Heart left ventricle (tissue), 13 donors: Measurements from ENCODE around the gene GALNT14.

Experiments
- CTCF ChIP-seq, 12 donors: fragments of 200-600 bp; sonication (generic) in 4 of 12; IDR thresholded peaks; one replicate each; pipeline versions ENCODE4 v1.5.0 to v1.8.0; 2018 to 2022; ENCODE audit warnings: antibody characterized with exemption in 12 of 12, mild to moderate bottlenecking in 5 of 12
- POLR2A ChIP-seq, 2 donors: fragments of 450-650 bp; IDR thresholded peaks; one replicate each; pipeline ENCODE4 v1.6.1; 2017; ENCODE audit warnings: antibody characterized with exemption in 2 of 2, mild to moderate bottlenecking in 2 of 2, moderate library complexity in 2 of 2
- donor health status: ischemic (EF 13 %, LVEDD 7.1; RV severe dilation, severe dysfunction).
- donor health status: DM: no; HTN: yes; CAD: no.
- donor health status: DM: no; HTN: no; CAD: no.
- donor health status: ischemic (EF 25% LVEDD 6.9; RV normal size, moderate dysfunction).
- donor health status: ischemic (EF 25% LVEDD 5.7; RV mildly dilated, moderate dysfunction).
- donor health status: ischemic (EF 35%, LVEDD 5.7; RV mildly dilated, moderate dysfunction).
- donor health status: nonischemic (EF 11% LVEDD 7.7; RV severe dilation, severe dysfunction).
- donor health status: DM: yes; HTN: yes; CAD: no.
- donor health status: PGD.
- donor health status: ischemic (EF 29% LVEDD 5.4; RV normal size, mild dysfunction).
- donor health status: nonischemic (EF 23%, LVEDD 6.1; RV moderate dilation, normal function).

DNA sequence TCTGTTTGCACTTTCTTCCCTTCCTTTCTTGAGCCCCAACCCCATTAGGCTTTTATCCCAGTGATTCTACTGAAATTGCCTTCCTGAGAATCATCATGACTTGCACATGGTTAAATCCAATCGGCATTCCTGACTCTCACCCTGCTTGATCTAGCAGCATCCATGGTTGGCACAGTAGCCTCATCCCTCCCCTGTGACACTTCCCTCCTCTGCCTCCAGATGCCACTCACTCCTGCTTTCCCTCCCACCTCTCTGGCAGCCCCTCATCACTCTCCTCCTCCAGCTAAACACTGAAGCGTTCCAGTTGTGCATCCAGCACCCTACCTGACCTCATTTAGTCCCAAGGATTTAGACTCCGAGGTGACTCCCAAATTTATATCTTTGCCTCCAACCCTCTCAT is 114.7 kb downstream of the GALNT14 start:
- TF ChIP-seq CTCF (IDR thresholded peaks at IDR 0.05) (no peak), POLR2A (IDR thresholded peaks at IDR 0.05) (no peak)
